ENCODE measurements around the gene SORCS2.

- TF ChIP-seq CTCF (IDR thresholded peaks at IDR 0.05; ENCODE audit: borderline replicate concordance, extremely low read depth, low read length, poor library complexity, severe bottlenecking) (no peak), EZH2 (IDR thresholded peaks at IDR 0.05; ENCODE audit: borderline replicate concordance, low read depth, low read length, severe bottlenecking) (no peak)
Observed at GRCh38 chr4:7515390-7515902, 323.1 kb downstream of the SORCS2 start.
